AG04449 (cell line): Measurements from ENCODE around the gene MYBPC1.

Experiments
- CTCF ChIA-PET: fragments of 350-600 bp; formaldehyde crosslinking; extraction: SDS; loops from one replicate; lab custom pipeline; 2021; ENCODE audit warnings: antibody characterized with exemption; lab: Yijun Ruan, JAX
- POLR2A ChIA-PET: fragments of 400-600, 350-600 bp; formaldehyde crosslinking; extraction: SDS; loops from one replicate; lab custom pipeline; 2020; ENCODE audit warnings: antibody characterized with exemption, inconsistent platforms; lab: Yijun Ruan, JAX
- DNase-seq: peaks from one replicate; pipeline ENCODE4 v3.0.0-alpha.2; 2010; ENCODE audit warnings: low read depth, low spot score
- H3K4me3 ChIP-seq: 2 replicates; pipeline ENCODE4 v1.5.1; 2011; ENCODE audit warnings: low read depth, mild to moderate bottlenecking, control low read depth, low read length
- CTCF ChIP-seq: IDR thresholded peaks from one replicate; pipeline ENCODE4 v1.5.1; 2011; ENCODE audit warnings: mild to moderate bottlenecking, moderate library complexity, low read length, control low read depth, inconsistent platforms; ENCODE audit not compliant: insufficient read depth; ENCODE audit errors: missing control alignments

The MYBPC1 gene

GRCh38 chr12:101578417-101578816 lies 16.4 kb upstream of the MYBPC1 start:
- CTCF ChIA-PET = no interaction called here
- no peak for TF ChIP-seq CTCF
- POLR2A ChIA-PET = no interaction called here

DNA sequence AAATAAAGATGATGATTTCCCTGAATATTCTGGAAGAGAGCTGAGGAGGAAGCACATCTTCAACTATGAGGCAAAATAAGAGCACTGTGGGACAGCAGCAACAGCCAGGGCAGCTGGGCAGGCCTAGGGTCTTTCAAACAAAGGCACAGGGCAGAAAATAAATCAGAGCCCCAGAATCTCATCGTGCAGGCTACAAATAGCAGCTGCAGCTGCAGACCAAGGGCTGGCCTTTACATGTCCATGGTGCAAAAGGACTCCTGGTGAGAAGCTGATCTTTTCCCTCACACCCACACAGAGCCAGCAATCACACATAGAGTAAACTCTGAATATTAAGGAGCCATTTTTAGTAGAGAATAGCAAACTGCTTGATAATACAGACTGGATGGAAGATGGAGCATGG lies 13.6 kb upstream of the MYBPC1 start:
- ChIA-PET POLR2A (no interaction called here), CTCF (interaction anchor here (1.1 kb wide), 1 partner anchor 12 kb away, joined by 3 read pairs; no protein-coding TSS in a partner anchor)

More at GRCh38 chr12:101578417-101578816, 16.4 kb upstream of the MYBPC1 start:
- no peak for DNase-seq
- H3K4me3 ChIP-seq = no peak overlapping the region

GRCh38 chr12:101582937-101583336 lies 11.8 kb upstream of the MYBPC1 start:
- no peak for TF ChIP-seq CTCF
- CTCF ChIA-PET = no interaction called here
- H3K4me3 ChIP-seq = no peak overlapping the region
- POLR2A ChIA-PET = no interaction called here
- DNase-seq = no peak

More for the DNA sequence above, 13.6 kb upstream of the MYBPC1 start:
- no peak overlapping the region for H3K4me3 ChIP-seq
- TF ChIP-seq CTCF = no peak
- DNase-seq = no peak

DNA sequence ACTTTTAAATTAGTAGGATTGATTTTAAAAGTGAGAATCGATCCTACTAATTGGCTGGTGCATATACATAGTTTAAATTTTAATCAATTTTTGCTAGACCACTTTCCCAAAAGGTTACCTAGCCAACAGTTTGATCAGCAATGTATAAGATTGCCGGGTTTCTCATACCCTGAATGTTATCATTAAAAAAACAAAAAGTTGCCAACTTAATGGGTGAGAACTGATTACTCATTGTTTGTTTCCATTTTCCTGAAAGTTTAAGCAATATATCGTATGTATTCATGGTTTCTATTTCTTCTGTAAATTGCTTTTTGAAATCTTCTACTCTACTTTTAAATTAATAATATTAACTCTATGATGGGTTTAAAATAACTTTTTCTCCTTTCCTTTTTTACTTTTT lies 4.4 kb upstream of the MYBPC1 start:
- TF ChIP-seq CTCF = no peak
- DNase-seq = no peak
- ChIA-PET CTCF (no interaction called here), POLR2A (no interaction called here)
- H3K4me3 ChIP-seq = no peak overlapping the region

DNA sequence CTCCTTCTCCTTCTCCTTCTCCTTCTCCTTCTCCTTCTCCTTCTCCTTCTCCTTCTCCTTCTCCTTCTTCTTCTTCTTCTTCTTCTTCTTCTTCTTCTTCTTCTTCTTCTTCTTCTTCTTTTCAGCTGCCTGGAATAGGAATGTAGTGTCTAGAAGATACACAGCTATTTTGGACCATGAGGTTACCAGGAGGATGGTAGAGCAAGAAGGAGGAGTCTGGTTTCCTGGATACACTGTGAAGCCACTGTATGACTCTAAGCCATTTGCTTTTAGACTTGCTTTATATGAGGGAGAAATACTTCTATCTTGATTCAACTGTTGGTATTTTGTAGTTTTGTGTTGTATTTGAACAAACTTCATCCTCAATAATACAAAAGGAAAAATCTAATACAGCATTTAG lies 3.0 kb upstream of the MYBPC1 start:
- no peak for TF ChIP-seq CTCF
- ChIA-PET CTCF (no interaction called here), POLR2A (no interaction called here)
- DNase-seq = no peak
- no peak overlapping the region for H3K4me3 ChIP-seq

- ChIA-PET POLR2A (no interaction called here), CTCF (no interaction called here)
- no peak overlapping the region for H3K4me3 ChIP-seq
- no peak for TF ChIP-seq CTCF
- no peak for DNase-seq
Measured at GRCh38 chr12:101592448-101592847, 2.3 kb upstream of the MYBPC1 start.
